CD14-positive monocyte (primary cell): ENCODE measurements around the gene IL5. TPM values are rescaled to one million over a fixed set of nuclear protein-coding genes. Genes with fewer than 3 reads are reported as not detected.
A peak's percentile ranks its signal among the peaks of the same experiment; 100 is the strongest.

Experiments used
- DNase-seq, 3 donors: peaks; one replicate each; pipeline ENCODE4 v3.0.0-alpha.2; 2011 to 2022
- H2AFZ ChIP-seq: 2 replicates; pipeline ENCODE4 v1.6.0; 2012; ENCODE audit warnings: mild to moderate bottlenecking, low read depth, low read length, inconsistent platforms; ENCODE audit not compliant: insufficient read depth, poor library complexity, severe bottlenecking
- H3K27ac ChIP-seq, 2 donors: 1 replicate in 1 of 2; 2 replicates in 1 of 2; pipeline ENCODE4 v1.5.1; 2012 to 2013; ENCODE audit warnings: low read length in 2 of 2, control low read depth in 1 of 2, inconsistent platforms in 1 of 2, low read depth in 1 of 2, mild to moderate bottlenecking in 1 of 2
- H3K27me3 ChIP-seq, 2 donors: one replicate each; pipeline versions ENCODE4 v1.6.0 to v1.6.1; 2011 to 2013; ENCODE audit warnings: low read length in 2 of 2; ENCODE audit not compliant: control insufficient read depth in 2 of 2, insufficient read depth in 2 of 2
- H3K36me3 ChIP-seq, 2 donors: replicated peaks in 1 of 2; 1 replicate in 1 of 2; 2 replicates in 1 of 2; pipeline versions ENCODE4 v1.5.1 to v1.6.1; 2012 to 2013; ENCODE audit warnings: low read length in 2 of 2, control low read depth in 1 of 2, inconsistent platforms in 1 of 2, mild to moderate bottlenecking in 1 of 2; ENCODE audit not compliant: insufficient read depth in 2 of 2, control insufficient read depth in 1 of 2
- H3K4me1 ChIP-seq, 2 donors: 1 replicate in 1 of 2; 2 replicates in 1 of 2; pipeline versions ENCODE4 v1.5.1 to v1.6.1; 2012 to 2013; ENCODE audit warnings: low read length in 2 of 2, control low read depth in 1 of 2, inconsistent platforms in 1 of 2, mild to moderate bottlenecking in 1 of 2, moderate library complexity in 1 of 2; ENCODE audit not compliant: insufficient read depth in 2 of 2, control insufficient read depth in 1 of 2
- H3K4me2 ChIP-seq: replicated peaks from 2 replicates; pipeline ENCODE3; 2012; ENCODE audit warnings: low read length, moderate library complexity, mild to moderate bottlenecking; ENCODE audit not compliant: poor library complexity, severe bottlenecking; ENCODE audit errors: extremely low read depth
- H3K4me3 ChIP-seq, 3 experiments: fragments of 200-600 bp in 1 of 3; sonication (generic) in 1 of 3; replicated peaks in 1 of 3; 1 replicate in 2 of 3; 2 replicates in 1 of 3; pipeline ENCODE4 v1.5.1; 2011 to 2013; ENCODE audit warnings: low read length in 3 of 3, mild to moderate bottlenecking in 3 of 3, control low read depth in 2 of 3, low read depth in 2 of 3, inconsistent platforms in 1 of 3, moderate library complexity in 1 of 3
- H3K79me2 ChIP-seq: 2 replicates; pipeline ENCODE4 v1.6.0; 2012; ENCODE audit warnings: mild to moderate bottlenecking, control low read depth, inconsistent platforms, low read length, moderate library complexity; ENCODE audit not compliant: insufficient read depth
- H3K9ac ChIP-seq: 2 replicates; pipeline ENCODE4 v1.6.0; 2017; ENCODE audit warnings: low read length, mild to moderate bottlenecking; ENCODE audit not compliant: insufficient read depth, poor library complexity, severe bottlenecking
- H3K9me3 ChIP-seq, 2 donors: replicated peaks in 1 of 2; 1 replicate in 1 of 2; 2 replicates in 1 of 2; pipeline versions ENCODE4 v1.5.1 to v1.6.1; 2012 to 2013; ENCODE audit warnings: low read length in 2 of 2, control low read depth in 1 of 2; ENCODE audit not compliant: control insufficient read depth in 1 of 2, insufficient read depth in 1 of 2
- H4K20me1 ChIP-seq: 2 replicates; pipeline ENCODE4 v1.6.0; 2012; ENCODE audit warnings: mild to moderate bottlenecking, low read length, control low read depth, moderate library complexity; ENCODE audit not compliant: insufficient read depth
- H3K27ac Mint-ChIP-seq, 7 donors: one replicate each; pipeline ENCODE4 v1.8.0; 2020; ENCODE audit warnings: mild to moderate bottlenecking in 7 of 7, mixed read lengths in 7 of 7, moderate library complexity in 6 of 7, inconsistent platforms in 2 of 7
- H3K27me3 Mint-ChIP-seq, 3 donors: one replicate each; pipeline ENCODE4 v1.8.0; 2021 to 2022; ENCODE audit warnings: low read depth in 3 of 3, mild to moderate bottlenecking in 3 of 3, mixed read lengths in 3 of 3, moderate library complexity in 3 of 3, inconsistent platforms in 1 of 3
- H3K36me3 Mint-ChIP-seq, 2 donors: one replicate each; pipeline ENCODE4 v1.8.0; 2020; ENCODE audit warnings: mixed read lengths in 2 of 2, inconsistent platforms in 1 of 2, mild to moderate bottlenecking in 1 of 2
- H3K4me1 Mint-ChIP-seq: one replicate; pipeline ENCODE4 v1.8.0; 2020; ENCODE audit warnings: mild to moderate bottlenecking, mixed read lengths
- H3K4me3 Mint-ChIP-seq, 2 donors: one replicate each; pipeline ENCODE4 v1.8.0; 2020; ENCODE audit warnings: mild to moderate bottlenecking in 2 of 2, mixed read lengths in 2 of 2, moderate library complexity in 1 of 2
- H3K9me3 Mint-ChIP-seq, 7 donors: one replicate each; pipeline ENCODE4 v1.8.0; 2020 to 2022; ENCODE audit warnings: mixed read lengths in 7 of 7, mild to moderate bottlenecking in 6 of 7, moderate library complexity in 6 of 7, inconsistent platforms in 2 of 7
- CTCF ChIP-seq: fragments of 200-600 bp; IDR thresholded peaks from one replicate; pipeline ENCODE4 v1.8.0; 2022; ENCODE audit warnings: antibody characterized with exemption, mild to moderate bottlenecking
- WGBS: methylation state at CpG from one replicate; pipeline ENCODE4 v1.1.5; 2013; ENCODE audit warnings: missing lambda C conversion rate; ENCODE audit not compliant: insufficient coverage; 5-methylcytosine and 5-hydroxymethylcytosine counted together
- intact Hi-C, 2 donors: fragments of 100-400 bp; cut with micrococcal nuclease; formaldehyde crosslinking; loops; one replicate each; pipeline versions ENCODE4 v1.15.0 to v1.15.1; 2023
- polyA plus RNA-seq, 3 donors: library from polyadenylated mRNA; depleted of rRNA in 1 of 3; unstranded in 2 of 3; stranded (reverse) in 1 of 3; fragments of 300-500 nt in 2 of 3; fragments of >200 nt in 1 of 3; fragmentation: Illumina TruSeq in 2 of 3; gene quantifications; 1 replicate in 2 of 3; 2 replicates in 1 of 3; pipeline ENCODE4 v1.2.3, GENCODE V29; 2012 to 2021

IL5 gene
- polyA plus RNA-seq, 3 donors = not detected

- Mint-ChIP-seq H3K4me1 (peaks cover 18% of the 10 kb centered on the region), H3K4me3 (no peak overlapping the region), H3K36me3 (no peaks in the 10 kb centered on the region), H3K27ac (peak overlapping the region in 2 of 7 donors; percentile 8 to 15), H3K9me3 (peaks cover 0 to 9% (median 2%) of the 10 kb centered on the region in 7 donors), H3K27me3 (peaks cover 0 to 5% (median 2%) of the 10 kb centered on the region in 3 donors)
- Histone ChIP-seq H3K4me2 (no peak overlapping the region), H3K9me3 (no peaks in the 10 kb centered on the region), H3K4me1 (peaks cover 9 to 10% of the 10 kb centered on the region in 2 donors), H3K27ac (no peak overlapping the region), H2AFZ (no peak overlapping the region), H3K79me2 (no peaks in the 10 kb centered on the region), H3K4me3 (no peak overlapping the region), H4K20me1 (no peaks in the 10 kb centered on the region), H3K27me3 (no peaks in the 10 kb centered on the region), H3K9ac (no peak overlapping the region), H3K36me3 (no peaks in the 10 kb centered on the region)
- no peak for TF ChIP-seq CTCF
- no peak for DNase-seq
- no CpG with 5 or more reads among the region's 2 CpGs for WGBS
- intact Hi-C loops = loop anchor here (10.0 kb wide), 2 partner anchors 309 to 319 kb away; partner anchors contain the start of gene SOWAHA (in 1 of the 2)
These were observed 37.7 kb downstream of the IL5 start for GRCh38 chr5:132505641-132506040.

GRCh38 chr5:132504746-132505145 is 38.6 kb downstream of the IL5 start:
- Mint-ChIP-seq H3K27me3 (peaks cover 0 to 5% (median 2%) of the 10 kb centered on the region in 3 donors), H3K4me1 (peaks cover 26% of the 10 kb centered on the region), H3K9me3 (peaks cover 0 to 5% (median 0%) of the 10 kb centered on the region in 7 donors), H3K4me3 (no peak overlapping the region), H3K36me3 (no peaks in the 10 kb centered on the region), H3K27ac (no peak overlapping the region)
- Histone ChIP-seq H3K9ac (no peak overlapping the region), H2AFZ (no peak overlapping the region), H3K27me3 (no peaks in the 10 kb centered on the region), H3K27ac (no peak overlapping the region), H3K79me2 (no peaks in the 10 kb centered on the region), H3K4me3 (no peak overlapping the region), H3K4me2 (no peak overlapping the region), H4K20me1 (no peaks in the 10 kb centered on the region), H3K9me3 (no peaks in the 10 kb centered on the region), H3K4me1 (peaks cover 11 to 13% of the 10 kb centered on the region in 2 donors), H3K36me3 (no peaks in the 10 kb centered on the region)
- TF ChIP-seq CTCF = no peak
- no peak for DNase-seq
- intact Hi-C loops = loop anchor here (10.0 kb wide), 2 partner anchors 310 to 320 kb away; partner anchors contain the start of gene SOWAHA (in 1 of the 2)
- WGBS = 100% methylated on average over 1 of the region's 4 CpGs
